ENCODE data around the gene PRODH2.

- TF ChIP-seq EZH2phosphoT487 (IDR thresholded peaks at IDR 0.05; ENCODE audit: borderline replicate concordance): no peak
- TF ChIP-seq, protein P1, sequence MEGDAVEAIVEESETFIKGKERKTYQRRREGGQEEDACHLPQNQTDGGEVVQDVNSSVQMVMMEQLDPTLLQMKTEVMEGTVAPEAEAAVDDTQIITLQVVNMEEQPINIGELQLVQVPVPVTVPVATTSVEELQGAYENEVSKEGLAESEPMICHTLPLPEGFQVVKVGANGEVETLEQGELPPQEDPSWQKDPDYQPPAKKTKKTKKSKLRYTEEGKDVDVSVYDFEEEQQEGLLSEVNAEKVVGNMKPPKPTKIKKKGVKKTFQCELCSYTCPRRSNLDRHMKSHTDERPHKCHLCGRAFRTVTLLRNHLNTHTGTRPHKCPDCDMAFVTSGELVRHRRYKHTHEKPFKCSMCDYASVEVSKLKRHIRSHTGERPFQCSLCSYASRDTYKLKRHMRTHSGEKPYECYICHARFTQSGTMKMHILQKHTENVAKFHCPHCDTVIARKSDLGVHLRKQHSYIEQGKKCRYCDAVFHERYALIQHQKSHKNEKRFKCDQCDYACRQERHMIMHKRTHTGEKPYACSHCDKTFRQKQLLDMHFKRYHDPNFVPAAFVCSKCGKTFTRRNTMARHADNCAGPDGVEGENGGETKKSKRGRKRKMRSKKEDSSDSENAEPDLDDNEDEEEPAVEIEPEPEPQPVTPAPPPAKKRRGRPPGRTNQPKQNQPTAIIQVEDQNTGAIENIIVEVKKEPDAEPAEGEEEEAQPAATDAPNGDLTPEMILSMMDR (conservative IDR thresholded peaks at IDR 0.05; ENCODE audit: low read length): no peak
These were observed 35.3 kb upstream of the PRODH2 start for GRCh38 chr19:35847911-35848310.

Data from Loucy (cell line).